Measurements from ENCODE around the gene RCOR3. TPM values are rescaled to one million over a fixed set of nuclear protein-coding genes. Genes with fewer than 3 reads are reported as not detected.
"Not testable (repeated sequence)": the region's sequence is repeated elsewhere in the genome, so short reads cannot be mapped to it uniquely, and the experiment has no call there.

Gene RCOR3
- total and polyA plus RNA-seq, 2 donors, result 31.6 to 71.2 TPM

DNA sequence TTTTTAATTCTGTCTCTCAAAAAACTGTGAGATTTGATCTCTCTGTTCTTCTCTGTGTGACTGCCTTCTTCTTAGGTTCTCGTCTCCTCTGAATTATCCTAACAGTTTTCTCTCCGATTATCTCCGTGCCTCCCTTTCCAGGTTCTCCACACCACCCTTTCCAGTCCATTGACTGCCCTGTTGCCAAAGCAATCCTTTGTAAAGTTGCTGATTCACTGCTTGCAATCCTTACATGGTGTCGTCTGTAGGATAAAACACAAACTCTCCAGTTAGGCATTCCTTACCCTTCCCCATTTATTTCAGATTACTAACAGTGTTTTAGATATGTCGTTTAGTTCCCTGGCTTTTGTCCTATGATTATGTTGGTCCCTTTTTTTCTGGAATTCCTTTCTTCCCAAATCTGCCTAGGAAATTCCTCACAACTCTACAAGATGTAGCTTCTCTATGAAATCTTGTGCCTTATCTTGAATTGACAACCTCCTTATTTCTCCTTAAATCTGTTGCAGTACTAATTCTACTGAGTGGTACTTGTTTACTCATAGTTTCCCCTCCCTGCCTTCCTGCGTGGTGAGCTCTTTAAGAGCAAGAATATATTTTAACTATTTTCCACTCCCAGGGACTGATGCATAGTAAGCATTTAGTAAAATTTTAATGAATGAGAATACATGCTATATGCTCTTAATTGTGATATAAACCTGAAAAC, 22.3 kb downstream of the RCOR3 start:
- 61% methylated on average over 6 of the region's 6 CpGs for WGBS
- Histone ChIP-seq H3K27ac (ENCODE audit: low read depth) (no peak overlapping the region), H3K4me3 (ENCODE audit: low read depth, low read length) (no peak overlapping the region), H3K36me3 (ENCODE audit: insufficient read depth) (peaks cover 4% of the 10 kb centered on the region), H3K4me1 (ENCODE audit: insufficient read depth) (no peaks in the 10 kb centered on the region)
- DNase-seq (ENCODE audit: extremely low spot score), result no peak

DNA sequence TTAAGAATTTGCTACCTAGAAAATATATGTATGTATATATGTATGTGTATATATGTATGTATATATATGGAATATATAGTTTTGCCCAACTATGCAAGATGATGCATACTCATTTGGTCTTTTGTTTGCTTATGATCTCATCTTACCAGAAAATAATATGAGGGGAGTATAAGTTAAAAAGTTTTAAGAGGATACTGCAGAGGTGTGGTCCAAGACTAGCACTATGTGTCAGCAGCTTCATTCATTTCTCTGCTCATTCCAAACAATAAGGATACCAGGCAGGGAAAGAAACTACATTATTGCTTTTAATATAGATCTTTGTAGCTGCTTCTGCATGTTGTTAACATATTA, 22.8 kb downstream of the RCOR3 start:
- no peak for DNase-seq (ENCODE audit: extremely low spot score)
- Histone ChIP-seq H3K36me3 (ENCODE audit: insufficient read depth) (peaks cover 4% of the 10 kb centered on the region), H3K4me3 (ENCODE audit: low read depth, low read length) (no peak overlapping the region), H3K4me1 (ENCODE audit: insufficient read depth) (no peaks in the 10 kb centered on the region), H3K27ac (ENCODE audit: low read depth) (no peak overlapping the region)

- no peak for DNase-seq (ENCODE audit: extremely low spot score)
- Histone ChIP-seq H3K4me3 (ENCODE audit: low read depth, low read length) (no peak overlapping the region), H3K27ac (ENCODE audit: low read depth) (no peak overlapping the region), H3K36me3 (ENCODE audit: insufficient read depth) (peaks cover 9% of the 10 kb centered on the region), H3K4me1 (ENCODE audit: insufficient read depth) (no peaks in the 10 kb centered on the region)
- 85% methylated on average over 4 of the region's 4 CpGs for WGBS
These were observed 26.0 kb downstream of the RCOR3 start for GRCh38 chr1:211285196-211285595.

DNA sequence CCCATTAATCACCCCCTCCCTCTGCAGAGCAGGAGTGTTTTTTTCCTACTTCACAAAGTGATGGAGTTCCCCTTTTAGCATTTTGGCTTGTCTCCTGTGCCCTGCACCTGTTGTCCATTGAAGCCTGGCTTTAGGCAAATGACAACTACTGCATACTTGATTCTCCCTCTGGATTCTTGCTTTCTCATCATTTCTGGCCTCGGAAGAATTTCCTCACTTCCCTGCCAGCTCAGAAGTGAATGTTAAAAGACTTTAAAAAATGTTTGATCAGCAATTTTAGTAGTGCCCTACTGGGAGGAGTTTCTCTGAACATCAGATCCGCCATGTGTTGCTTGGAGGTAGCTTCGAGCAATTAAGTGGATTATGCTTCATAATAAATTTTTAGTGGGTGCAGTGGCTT, 28.1 kb downstream of the RCOR3 start:
- Histone ChIP-seq H3K27ac (ENCODE audit: low read depth) (no peak overlapping the region), H3K36me3 (ENCODE audit: insufficient read depth) (peaks cover 9% of the 10 kb centered on the region), H3K4me3 (ENCODE audit: low read depth, low read length) (no peak overlapping the region), H3K4me1 (ENCODE audit: insufficient read depth) (no peaks in the 10 kb centered on the region)
- 85% methylated on average over 3 of the region's 3 CpGs for WGBS
- DNase-seq (ENCODE audit: extremely low spot score), result no peak

- H3K4me1 ChIP-seq (ENCODE audit: insufficient read depth), result no peaks in the 10 kb centered on the region
- 93% methylated on average over 2 of the region's 2 CpGs for WGBS
- H3K27ac ChIP-seq (ENCODE audit: low read depth), result no peak overlapping the region
- H3K36me3 ChIP-seq (ENCODE audit: insufficient read depth), result peaks cover 10% of the 10 kb centered on the region
- H3K4me3 ChIP-seq (ENCODE audit: low read depth, low read length), result no peak overlapping the region
- DNase-seq (ENCODE audit: extremely low spot score), result no peak
These were observed 33.2 kb downstream of the RCOR3 start for GRCh38 chr1:211292411-211292810.

DNA sequence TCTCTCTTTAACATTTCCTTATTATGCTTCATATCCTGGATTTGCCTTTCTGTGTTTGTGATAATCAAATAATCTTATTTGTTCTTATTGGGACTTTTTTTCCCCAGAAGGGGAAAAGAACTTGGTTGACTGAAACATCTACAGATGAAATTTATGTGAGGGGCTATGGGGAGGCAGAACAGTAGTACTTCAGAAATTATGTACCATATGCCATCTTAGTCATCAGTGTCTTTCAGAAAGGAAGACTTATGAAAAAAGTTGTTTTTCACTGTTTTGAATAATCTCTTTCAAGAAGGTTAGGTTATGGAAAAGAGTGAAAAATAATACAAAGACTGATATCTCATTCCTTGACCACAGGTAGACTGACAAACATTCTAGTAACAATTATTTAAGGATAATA, 37.2 kb downstream of the RCOR3 start:
- no peak overlapping the region for H3K4me3 ChIP-seq (ENCODE audit: low read depth, low read length)
- no peak overlapping the region for H3K27ac ChIP-seq (ENCODE audit: low read depth)
- H3K36me3 ChIP-seq (ENCODE audit: insufficient read depth), result peaks cover 3% of the 10 kb centered on the region
- no peaks in the 10 kb centered on the region for H3K4me1 ChIP-seq (ENCODE audit: insufficient read depth)
- DNase-seq (ENCODE audit: extremely low spot score), result no peak

GRCh38 chr1:211305044-211305443, 45.9 kb downstream of the RCOR3 start:
- no peak overlapping the region for H3K4me3 ChIP-seq (ENCODE audit: low read depth, low read length)
- no peaks in the 10 kb centered on the region for H3K4me1 ChIP-seq (ENCODE audit: insufficient read depth)
- no peak for DNase-seq (ENCODE audit: extremely low spot score)
- WGBS, result 92% methylated on average over 3 of the region's 3 CpGs
- no peak overlapping the region for H3K27ac ChIP-seq (ENCODE audit: low read depth)
- no peaks in the 10 kb centered on the region for H3K36me3 ChIP-seq (ENCODE audit: insufficient read depth)

DNA sequence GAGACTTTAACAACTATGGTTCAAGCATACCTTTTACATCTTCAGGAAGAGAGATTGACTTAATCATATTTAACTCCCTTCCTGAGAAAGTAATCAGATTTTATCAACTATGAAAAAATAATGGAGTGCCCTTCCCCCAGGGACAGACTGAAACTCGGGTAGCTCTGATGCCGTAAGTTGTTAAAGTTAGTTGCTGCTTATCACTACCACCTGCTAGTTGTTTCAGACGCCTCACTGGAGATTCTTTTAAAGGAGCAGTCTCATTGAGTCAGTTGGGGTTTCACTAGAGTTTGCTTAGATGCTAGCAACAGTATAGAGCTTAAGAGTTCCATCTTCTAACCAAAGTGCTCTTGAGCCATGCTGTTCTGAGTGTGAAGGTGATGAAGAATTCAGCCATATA, 50.5 kb downstream of the RCOR3 start:
- DNase-seq (ENCODE audit: extremely low spot score), result no peak
- WGBS, result 67% methylated on average over 3 of the region's 3 CpGs
- no peak overlapping the region for H3K4me3 ChIP-seq (ENCODE audit: low read depth, low read length)
- no peak overlapping the region for H3K27ac ChIP-seq (ENCODE audit: low read depth)
- no peaks in the 10 kb centered on the region for H3K4me1 ChIP-seq (ENCODE audit: insufficient read depth)
- peaks cover 3% of the 10 kb centered on the region for H3K36me3 ChIP-seq (ENCODE audit: insufficient read depth)

- Histone ChIP-seq H3K4me3 (ENCODE audit: low read depth, low read length) (no peak overlapping the region), H3K27ac (ENCODE audit: low read depth) (no peak overlapping the region), H3K4me1 (ENCODE audit: insufficient read depth) (no peaks in the 10 kb centered on the region), H3K36me3 (ENCODE audit: insufficient read depth) (peaks cover 3% of the 10 kb centered on the region)
- WGBS, result 93% methylated on average over 11 of the region's 11 CpGs
- DNase-seq (ENCODE audit: extremely low spot score), result no peak
These were observed 54.2 kb downstream of the RCOR3 start for GRCh38 chr1:211313392-211313791.

DNA sequence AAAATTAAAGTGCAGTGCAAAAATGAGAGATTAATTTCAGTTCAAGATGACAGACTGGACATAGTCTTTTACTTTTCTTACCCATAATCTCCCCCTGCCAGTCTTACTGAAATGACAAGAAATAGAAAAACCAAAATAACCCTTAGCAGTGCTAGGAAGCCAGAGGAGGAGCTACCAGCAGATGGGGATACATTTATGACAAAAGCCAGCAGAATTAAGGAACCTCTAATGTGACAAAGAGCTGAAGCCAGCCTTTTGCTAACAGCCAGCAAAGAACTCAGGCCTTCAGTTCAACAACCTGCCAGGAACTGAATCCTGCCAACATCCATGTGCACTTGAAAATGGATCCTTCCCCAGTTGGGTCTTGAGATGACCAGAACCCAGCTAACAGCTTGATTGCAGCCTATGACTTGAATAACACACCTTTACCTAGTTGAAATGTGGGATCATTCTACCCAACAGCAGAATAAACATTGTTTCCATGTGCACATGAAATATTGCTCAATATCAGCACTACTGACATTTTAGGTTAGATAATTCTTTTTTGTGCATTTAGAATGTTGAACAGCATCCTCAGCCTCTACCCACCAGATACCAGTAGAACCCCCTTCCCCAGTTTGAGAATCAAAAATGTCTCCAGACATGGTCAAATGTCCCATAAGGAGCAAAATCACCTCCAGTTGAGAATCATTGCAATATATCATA, 59.6 kb downstream of the RCOR3 start:
- H3K4me1 ChIP-seq (ENCODE audit: insufficient read depth), result no peaks in the 10 kb centered on the region
- H3K4me3 ChIP-seq (ENCODE audit: low read depth, low read length), result no peak overlapping the region
- no peaks in the 10 kb centered on the region for H3K36me3 ChIP-seq (ENCODE audit: insufficient read depth)
- H3K27ac ChIP-seq (ENCODE audit: low read depth), result no peak overlapping the region
- no peak for DNase-seq (ENCODE audit: extremely low spot score)

- no peaks in the 10 kb centered on the region for H3K4me1 ChIP-seq (ENCODE audit: insufficient read depth)
- H3K4me3 ChIP-seq (ENCODE audit: low read depth, low read length), result no peak overlapping the region
- H3K27ac ChIP-seq (ENCODE audit: low read depth), result no peak overlapping the region
- DNase-seq (ENCODE audit: extremely low spot score), result no peak
- no peaks in the 10 kb centered on the region for H3K36me3 ChIP-seq (ENCODE audit: insufficient read depth)
These were observed 60.7 kb downstream of the RCOR3 start for GRCh38 chr1:211319892-211320291.

GRCh38 chr1:211320980-211321379, 61.8 kb downstream of the RCOR3 start:
- Histone ChIP-seq H3K4me3 (ENCODE audit: low read depth, low read length) (no peak overlapping the region), H3K27ac (ENCODE audit: low read depth) (no peak overlapping the region), H3K4me1 (ENCODE audit: insufficient read depth) (no peaks in the 10 kb centered on the region), H3K36me3 (ENCODE audit: insufficient read depth) (no peaks in the 10 kb centered on the region)
- 89% methylated on average over 4 of the region's 4 CpGs for WGBS
- no peak for DNase-seq (ENCODE audit: extremely low spot score)

- not testable (repeated sequence) for H3K4me3 ChIP-seq (ENCODE audit: low read depth, low read length); H3K27ac ChIP-seq (ENCODE audit: low read depth); H3K4me1 ChIP-seq (ENCODE audit: insufficient read depth); H3K36me3 ChIP-seq (ENCODE audit: insufficient read depth); DNase-seq (ENCODE audit: extremely low spot score)
- WGBS, result 92% methylated on average over 7 of the region's 7 CpGs
These were observed 62.5 kb downstream of the RCOR3 start for GRCh38 chr1:211321646-211322045.

GRCh38 chr1:211323156-211324063, 64.2 kb downstream of the RCOR3 start:
- DNase-seq (ENCODE audit: extremely low spot score), result no peak
- Histone ChIP-seq H3K4me1 (ENCODE audit: insufficient read depth) (peaks cover 3% of the 10 kb centered on the region), H3K36me3 (ENCODE audit: insufficient read depth) (no peaks in the 10 kb centered on the region), H3K27ac (ENCODE audit: low read depth) (no peak overlapping the region), H3K4me3 (ENCODE audit: low read depth, low read length) (no peak overlapping the region)
- WGBS, result 24% methylated on average over 9 of the region's 9 CpGs

All from urinary bladder (tissue), 4 donors.